Esophagus squamous epithelium (tissue), 4 donors: ENCODE data around the gene UBA3.

ENCODE experiments used
- POLR2A ChIP-seq, 4 donors: fragments of 450-650 bp; IDR thresholded peaks; one replicate each; pipeline ENCODE4 v1.6.1; 2017; ENCODE audit warnings: antibody characterized with exemption in 4 of 4, mild to moderate bottlenecking in 4 of 4, moderate library complexity in 3 of 4
- TF ChIP-seq, protein P1 (sequence below), 6 experiments: fragments of 450-650 bp in 4 of 6; fragments of 200-600 bp in 2 of 6; sonication (generic) in 2 of 6; IDR thresholded peaks; one replicate each; pipeline ENCODE4 v1.5.1; 2016 to 2019; ENCODE audit warnings: antibody characterized with exemption in 6 of 6, mild to moderate bottlenecking in 4 of 6, moderate library complexity in 4 of 6

DNA sequence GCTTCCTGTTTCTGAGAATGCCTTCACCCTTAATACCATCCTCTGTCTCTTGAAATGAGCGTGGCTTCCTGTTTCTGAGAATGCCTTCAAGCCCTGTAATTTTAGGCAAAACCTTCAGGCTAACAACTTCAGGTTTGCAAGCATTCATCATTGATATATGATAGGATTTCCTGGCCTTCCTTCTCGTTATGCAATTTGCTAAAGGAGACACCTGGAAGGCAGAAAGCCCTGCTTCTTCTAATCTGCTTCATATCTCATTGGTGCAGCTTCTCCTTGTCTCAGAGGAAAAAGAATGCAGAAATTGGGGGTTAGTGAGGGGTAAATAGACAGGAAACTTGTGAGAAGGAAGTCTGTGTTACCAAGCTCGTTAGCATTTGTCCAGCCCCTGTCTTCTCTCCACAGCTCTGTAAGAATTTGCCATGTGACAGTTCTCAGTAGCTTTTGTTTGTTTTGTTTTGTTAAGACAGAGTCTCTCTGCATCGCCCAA, 11.9 kb upstream of the UBA3 start:
- TF ChIP-seq, protein P1, sequence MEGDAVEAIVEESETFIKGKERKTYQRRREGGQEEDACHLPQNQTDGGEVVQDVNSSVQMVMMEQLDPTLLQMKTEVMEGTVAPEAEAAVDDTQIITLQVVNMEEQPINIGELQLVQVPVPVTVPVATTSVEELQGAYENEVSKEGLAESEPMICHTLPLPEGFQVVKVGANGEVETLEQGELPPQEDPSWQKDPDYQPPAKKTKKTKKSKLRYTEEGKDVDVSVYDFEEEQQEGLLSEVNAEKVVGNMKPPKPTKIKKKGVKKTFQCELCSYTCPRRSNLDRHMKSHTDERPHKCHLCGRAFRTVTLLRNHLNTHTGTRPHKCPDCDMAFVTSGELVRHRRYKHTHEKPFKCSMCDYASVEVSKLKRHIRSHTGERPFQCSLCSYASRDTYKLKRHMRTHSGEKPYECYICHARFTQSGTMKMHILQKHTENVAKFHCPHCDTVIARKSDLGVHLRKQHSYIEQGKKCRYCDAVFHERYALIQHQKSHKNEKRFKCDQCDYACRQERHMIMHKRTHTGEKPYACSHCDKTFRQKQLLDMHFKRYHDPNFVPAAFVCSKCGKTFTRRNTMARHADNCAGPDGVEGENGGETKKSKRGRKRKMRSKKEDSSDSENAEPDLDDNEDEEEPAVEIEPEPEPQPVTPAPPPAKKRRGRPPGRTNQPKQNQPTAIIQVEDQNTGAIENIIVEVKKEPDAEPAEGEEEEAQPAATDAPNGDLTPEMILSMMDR (IDR thresholded peaks at IDR 0.05) = no peak
- TF ChIP-seq POLR2A (IDR thresholded peaks at IDR 0.05) = peak in 1 of 4 donors; percentile 19
